ENCODE results near the gene PPP1R10.
"Not testable (repeated sequence)": the region's sequence is repeated elsewhere in the genome, so short reads cannot be mapped to it uniquely, and the experiment has no call there.

The PPP1R10 gene

GRCh38 chr6:30616811-30617564 lies at the start of gene PPP1R10:
Gene PPP1R10, minus strand, starts transcription at chr6:30617243. Its CDS starts 7,299 bp downstream, at chr6:30609944.
- peak; percentile 98 for DNase-seq

GRCh38 chr6:30666300-30666699 lies 49.3 kb upstream of the PPP1R10 start:
- not testable (repeated sequence) for DNase-seq

DNA sequence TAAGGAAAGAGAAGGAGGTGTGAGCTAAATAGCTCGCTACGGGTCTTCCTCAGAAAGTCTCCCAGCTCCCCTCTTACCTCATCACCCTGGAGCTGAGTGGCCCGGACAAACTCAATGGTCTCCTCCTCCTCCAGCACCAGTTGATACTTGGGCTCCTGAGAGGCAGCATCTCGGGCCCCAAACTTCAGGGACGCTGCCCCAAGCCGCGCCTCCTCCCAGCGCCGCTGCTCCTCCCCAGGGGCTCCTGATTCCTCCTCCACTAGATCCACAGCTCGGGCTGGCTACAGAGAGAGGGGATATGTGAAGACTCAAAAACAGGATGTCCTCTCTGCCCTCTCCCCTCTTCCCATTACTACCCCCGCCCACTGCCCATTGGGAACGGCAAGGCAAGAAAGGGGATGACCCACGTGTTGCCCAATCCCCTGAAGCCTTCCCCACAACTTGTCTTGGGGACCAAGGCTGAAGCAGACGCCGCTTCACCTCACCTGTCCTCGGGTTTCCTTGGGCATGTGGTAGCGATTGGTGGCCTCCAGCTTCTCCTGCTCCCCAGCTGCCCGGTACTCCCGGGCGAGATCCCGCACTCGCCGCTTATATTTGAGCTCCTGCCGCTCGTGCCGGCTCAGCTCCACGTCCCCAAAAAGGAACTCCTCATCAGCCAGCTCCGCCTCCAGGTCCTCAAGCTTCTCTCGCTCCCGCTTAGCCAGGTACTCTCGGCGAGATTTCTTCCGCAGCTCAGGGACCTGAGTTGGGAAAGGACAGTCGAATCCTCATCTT lies 48.1 kb upstream of the PPP1R10 start:
- no peak for DNase-seq

DNA sequence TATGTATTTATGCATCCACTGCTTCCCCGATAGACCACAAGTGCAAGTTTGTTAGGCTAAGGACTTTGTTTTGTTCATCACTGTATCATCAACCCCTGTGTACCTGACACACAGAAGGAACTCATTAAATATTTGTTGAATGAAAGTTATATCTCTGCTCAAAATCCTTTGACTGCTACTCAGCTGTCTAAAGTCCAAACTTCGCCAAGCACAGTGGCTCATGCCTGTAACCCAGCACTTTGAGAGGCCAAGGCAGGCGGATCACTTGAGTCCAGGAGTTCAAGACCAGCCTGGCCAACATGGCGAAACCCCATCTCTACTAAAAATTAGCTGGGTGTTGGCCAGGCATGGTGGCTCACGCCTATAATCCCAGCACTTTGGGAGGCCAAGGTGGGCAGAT lies 40.9 kb upstream of the PPP1R10 start:
- not testable (repeated sequence) for DNase-seq

DNA sequence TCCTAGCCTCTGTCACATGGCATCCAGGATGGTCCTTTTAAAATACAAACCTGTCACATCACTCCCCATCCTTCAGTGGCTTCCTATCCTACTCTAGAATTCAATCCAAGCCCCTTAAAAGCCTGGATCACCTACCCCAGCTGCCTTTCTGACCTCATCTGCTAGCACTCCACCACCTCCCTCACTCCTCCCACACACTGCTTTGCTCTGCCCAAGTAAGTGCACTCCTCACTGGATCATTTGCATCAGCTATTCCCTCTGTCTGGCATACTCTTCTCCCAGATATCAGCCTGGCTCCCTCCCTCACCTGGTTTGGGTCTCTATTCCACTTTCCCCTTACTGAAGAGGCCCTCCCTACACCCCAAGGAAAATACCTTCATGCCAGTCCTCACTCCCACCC lies 40.4 kb upstream of the PPP1R10 start:
- DNase-seq: no peak

- no peak for DNase-seq
Measured at GRCh38 chr6:30656513-30656912, 39.5 kb upstream of the PPP1R10 start.

- DNase-seq: no peak
Measured at GRCh38 chr6:30655743-30656094, 38.7 kb upstream of the PPP1R10 start.

- no peak for DNase-seq
Measured at GRCh38 chr6:30654798-30655742, 38.0 kb upstream of the PPP1R10 start.

- no peak for DNase-seq
Measured at GRCh38 chr6:30651143-30651542, 34.1 kb upstream of the PPP1R10 start.

DNA sequence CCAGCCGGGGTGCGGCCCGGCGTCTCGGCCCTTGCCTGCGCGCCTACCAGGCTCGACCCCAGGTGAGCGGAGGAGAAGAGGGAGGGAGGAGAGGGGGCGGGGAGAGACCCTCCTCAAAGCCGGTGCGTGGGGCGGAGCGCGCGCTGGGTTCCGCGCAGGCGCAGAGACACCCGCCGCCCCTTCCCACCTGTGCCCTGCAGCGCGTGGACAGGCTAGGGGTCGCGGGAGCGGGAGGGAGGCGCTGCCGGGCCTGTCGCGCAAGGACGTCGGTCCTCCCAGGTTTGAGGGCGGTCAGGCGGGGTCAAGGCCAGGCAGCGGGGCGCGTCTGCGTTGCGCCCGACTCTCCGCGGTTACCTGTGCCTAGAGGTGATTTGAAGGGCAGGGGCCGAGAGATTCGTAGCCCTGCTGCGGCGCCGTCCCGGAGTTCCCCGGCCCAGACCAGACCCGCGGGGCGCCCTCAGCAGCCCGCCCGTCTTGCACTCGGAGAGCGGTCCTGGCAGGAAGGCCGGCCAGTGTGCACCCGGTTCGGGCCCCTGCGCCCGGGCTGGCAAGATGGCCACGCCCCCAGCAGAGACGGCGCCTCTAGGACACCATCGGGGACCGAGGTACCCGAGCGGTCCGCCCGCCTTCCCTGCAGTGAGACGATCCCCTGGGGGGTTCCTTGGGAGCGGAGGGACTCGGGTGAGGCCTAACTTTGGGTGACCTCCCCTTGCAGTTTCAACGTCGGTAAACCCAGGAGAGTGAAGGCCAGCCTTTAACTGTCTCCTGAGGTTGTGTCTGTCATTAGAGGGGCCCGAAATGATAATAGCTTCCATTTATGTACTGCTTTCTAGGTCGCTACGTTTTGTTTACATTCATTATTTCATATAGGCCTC lies 30.4 kb upstream of the PPP1R10 start:
- peak; percentile 36 for DNase-seq

GRCh38 chr6:30646450-30647241 lies 29.6 kb upstream of the PPP1R10 start, which contains the start of gene C6orf136:
Gene C6orf136, plus strand, starts transcription at chr6:30647133. Its CDS starts 99 bp downstream, at chr6:30647232.
- DNase-seq: peak; percentile 42

DNA sequence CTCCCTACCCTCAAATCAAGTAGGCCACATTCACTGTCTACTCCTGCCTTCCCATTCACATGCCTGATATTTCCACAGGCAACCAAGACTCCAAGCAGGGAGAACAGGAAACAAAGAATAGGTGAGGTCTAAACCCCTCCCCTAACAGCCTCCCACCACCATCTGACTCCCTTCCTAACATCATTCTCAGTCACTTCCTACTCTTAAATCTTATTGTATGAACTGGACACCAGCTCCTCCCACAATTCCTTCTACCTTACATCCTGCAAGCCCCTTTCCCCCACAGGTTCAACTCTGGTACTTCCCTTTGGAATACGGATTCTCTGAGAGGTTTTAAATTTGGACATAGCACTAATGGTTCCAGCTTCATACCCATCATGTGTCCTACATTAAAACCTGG lies 28.9 kb upstream of the PPP1R10 start:
- DNase-seq: no peak

DNA sequence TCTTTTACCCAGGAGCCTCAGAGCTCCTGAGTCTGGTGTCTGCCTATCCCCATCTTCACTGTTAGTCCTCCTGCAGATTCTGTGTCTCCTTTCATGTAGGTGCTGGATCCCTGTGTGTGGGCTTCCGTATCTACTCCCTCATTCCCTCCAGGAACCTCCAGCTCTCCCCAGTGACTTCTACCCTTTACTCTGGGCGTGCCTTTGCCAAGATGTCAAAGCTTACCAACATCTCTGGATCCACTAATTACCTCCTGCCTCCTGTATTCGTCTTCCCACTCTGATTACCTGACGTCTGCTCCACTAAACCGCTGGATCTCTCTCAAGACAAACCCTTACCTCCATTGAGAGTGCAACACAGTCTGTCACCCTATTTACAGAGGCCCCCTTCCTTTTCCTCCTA lies 27.7 kb upstream of the PPP1R10 start:
- DNase-seq: no peak

GRCh38 chr6:30643656-30644055 lies 26.6 kb upstream of the PPP1R10 start:
- DNase-seq: no peak

GRCh38 chr6:30641048-30641447 lies 24.0 kb upstream of the PPP1R10 start:
- DNase-seq: no peak

GRCh38 chr6:30640481-30640880 lies 23.4 kb upstream of the PPP1R10 start:
- DNase-seq: no peak

- DNase-seq: no peak
Measured at GRCh38 chr6:30635834-30636233, 18.8 kb upstream of the PPP1R10 start.

DNA sequence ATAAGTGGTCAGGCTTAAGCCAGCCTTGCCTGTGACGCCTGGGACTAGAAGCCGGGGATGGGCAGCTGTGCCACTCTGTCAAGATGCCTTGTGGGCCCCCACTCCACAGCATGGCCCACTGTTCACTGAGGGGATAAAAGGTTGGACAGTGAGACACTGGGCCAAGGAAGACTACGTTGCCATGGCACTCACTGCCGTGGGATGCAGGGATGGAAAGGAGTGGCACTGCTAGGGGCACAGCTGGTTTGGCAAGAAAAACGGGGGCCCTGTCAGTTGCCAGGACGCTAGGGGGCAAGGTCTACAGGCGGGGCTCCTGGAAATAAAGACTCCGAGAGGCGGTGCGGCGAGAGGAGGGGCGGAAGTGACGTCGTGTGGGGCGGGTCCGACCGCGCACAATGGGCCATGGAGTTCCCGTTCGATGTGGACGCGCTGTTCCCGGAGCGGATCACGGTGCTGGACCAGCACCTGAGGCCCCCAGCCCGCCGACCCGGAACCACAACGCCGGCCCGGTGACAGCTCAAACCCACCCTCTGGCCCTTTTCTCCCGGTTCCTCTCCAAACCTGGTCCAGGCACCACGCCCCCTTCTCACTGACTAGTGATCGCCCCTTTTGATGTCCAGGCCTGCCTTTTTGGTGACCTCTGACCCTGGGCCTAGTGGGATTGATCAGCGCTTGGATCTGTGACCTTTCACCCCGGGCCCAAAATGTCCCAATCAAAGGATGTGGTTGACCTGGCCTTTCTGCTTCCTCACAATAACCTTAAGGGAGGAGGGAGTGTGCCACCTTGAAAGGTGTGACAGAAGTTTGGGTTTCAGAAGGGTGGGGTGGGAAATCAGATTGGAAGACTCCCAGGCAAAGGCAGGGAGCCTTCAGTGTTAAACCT lies 9.7 kb upstream of the PPP1R10 start, which contains the start of gene ATAT1:
ATAT1 (plus strand) TSS at position 391 of the 883 bp plus-strand sequence.
- peak; percentile 53 for DNase-seq

DNA sequence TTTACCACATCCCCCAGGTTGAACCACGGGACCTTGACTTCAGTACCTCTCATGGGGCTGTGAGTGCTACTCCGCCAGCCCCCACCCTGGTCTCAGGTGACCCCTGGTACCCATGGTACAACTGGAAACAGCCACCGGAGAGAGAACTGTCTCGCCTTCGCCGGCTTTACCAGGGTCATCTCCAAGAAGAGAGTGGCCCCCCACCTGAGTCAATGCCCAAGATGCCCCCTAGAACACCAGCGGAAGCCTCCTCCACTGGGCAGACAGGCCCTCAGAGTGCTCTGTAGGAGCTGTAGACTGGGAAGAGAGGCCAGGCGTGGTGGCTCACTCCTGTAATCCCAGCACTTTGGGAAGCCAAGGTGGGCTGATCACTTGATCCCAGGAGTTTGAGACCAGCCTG lies 8.5 kb upstream of the PPP1R10 start:
- DNase-seq: no peak

- no peak for DNase-seq
Measured at GRCh38 chr6:30619561-30619960, 2.5 kb upstream of the PPP1R10 start.
